Adrenal gland (tissue), 5 donors: ENCODE measurements around the gene TNS3.

ENCODE experiments used
- CTCF ChIP-seq, 6 experiments: fragments of 450-650 bp in 4 of 6; fragments of 200-600 bp in 2 of 6; sonication (generic) in 1 of 6; IDR thresholded peaks; 1 replicate in 5 of 6; 2 replicates in 1 of 6; pipeline versions ENCODE4 v1.5.1 to v1.8.0; 2016 to 2021; ENCODE audit warnings: antibody characterized with exemption in 6 of 6, mild to moderate bottlenecking in 2 of 6, moderate library complexity in 1 of 6
- POLR2A ChIP-seq, 2 donors: fragments of 450-650 bp; IDR thresholded peaks; one replicate each; pipeline ENCODE4 v1.6.1; 2017; ENCODE audit warnings: antibody characterized with exemption in 2 of 2, mild to moderate bottlenecking in 2 of 2, moderate library complexity in 1 of 2
- donor health status: DM: no; HTN: no; CAD: no.

- TF ChIP-seq CTCF (IDR thresholded peaks at IDR 0.05) = no peak
- no peak for TF ChIP-seq POLR2A (IDR thresholded peaks at IDR 0.05)
Measured at GRCh38 chr7:47461161-47461560, 120.8 kb downstream of the TNS3 start.
